ENCODE measurements around the gene POLR1C. TPM values are rescaled to one million over a fixed set of nuclear protein-coding genes. Genes with fewer than 3 reads are reported as not detected.
"Not testable (repeated sequence)": the region's sequence is repeated elsewhere in the genome, so short reads cannot be mapped to it uniquely, and the experiment has no call there.

Gene POLR1C
- total and polyA plus RNA-seq, 2 experiments from 2014 or later = 28.6 to 38.8 TPM

GRCh38 chr6:43532201-43532600, 15.3 kb downstream of the POLR1C start:
- no peak overlapping the region for H3K27ac ChIP-seq
- no peak overlapping the region for H3K4me3 ChIP-seq
- no peak for TF ChIP-seq CTCF (IDR thresholded peaks at IDR 0.05; ENCODE audit: low read depth, low read length)
- H3K4me1 ChIP-seq (ENCODE audit: low read depth) = no peaks in the 10 kb centered on the region
- no peak for DNase-seq (ENCODE audit: low read depth in 1 of 2, low spot score in 1 of 2)
- no peaks in the 10 kb centered on the region for H3K27me3 ChIP-seq
- H3K36me3 ChIP-seq = peaks cover 35% of the 10 kb centered on the region
- H3K9me3 ChIP-seq (ENCODE audit: low read depth) = no peaks in the 10 kb centered on the region

- not testable (repeated sequence) for H3K27ac ChIP-seq; H3K4me1 ChIP-seq (ENCODE audit: low read depth); H3K4me3 ChIP-seq; H3K9me3 ChIP-seq (ENCODE audit: low read depth); DNase-seq (ENCODE audit: low read depth in 1 of 2, low spot score in 1 of 2); H3K27me3 ChIP-seq
- peaks cover 24% of the 10 kb centered on the region for H3K36me3 ChIP-seq
Measured at GRCh38 chr6:43538986-43539385, 22.1 kb downstream of the POLR1C start.

GRCh38 chr6:43539409-43539808, 22.5 kb downstream of the POLR1C start:
- not testable (repeated sequence) for H3K27ac ChIP-seq; H3K9me3 ChIP-seq (ENCODE audit: low read depth); H3K4me1 ChIP-seq (ENCODE audit: low read depth); H3K4me3 ChIP-seq; H3K27me3 ChIP-seq; DNase-seq (ENCODE audit: low read depth in 1 of 2, low spot score in 1 of 2)
- H3K36me3 ChIP-seq = peaks cover 26% of the 10 kb centered on the region

- H3K36me3 ChIP-seq = peaks cover 33% of the 10 kb centered on the region
- no peak for TF ChIP-seq CTCF (IDR thresholded peaks at IDR 0.05; ENCODE audit: low read depth, low read length)
Measured at GRCh38 chr6:43540507-43540906, 23.6 kb downstream of the POLR1C start.

GRCh38 chr6:43541774-43542471, 25.0 kb downstream of the POLR1C start:
- no peak for TF ChIP-seq CTCF (IDR thresholded peaks at IDR 0.05; ENCODE audit: low read depth, low read length)
- Histone ChIP-seq H3K36me3 (peaks cover 44% of the 10 kb centered on the region), H3K4me3 (no peak overlapping the region)

More at GRCh38 chr6:43540507-43540906, 23.6 kb downstream of the POLR1C start:
- H3K27me3 ChIP-seq = no peaks in the 10 kb centered on the region
- H3K4me1 ChIP-seq (ENCODE audit: low read depth) = no peaks in the 10 kb centered on the region
- DNase-seq (ENCODE audit: low read depth in 1 of 2, low spot score in 1 of 2) = no peak
- H3K27ac ChIP-seq = no peak overlapping the region
- no peaks in the 10 kb centered on the region for H3K9me3 ChIP-seq (ENCODE audit: low read depth)
- no peak overlapping the region for H3K4me3 ChIP-seq

GRCh38 chr6:43544461-43544860, 27.6 kb downstream of the POLR1C start:
- Histone ChIP-seq H3K4me3 (no peak overlapping the region), H3K27ac (no peak overlapping the region), H3K36me3 (peaks cover 56% of the 10 kb centered on the region), H3K4me1 (ENCODE audit: low read depth) (no peaks in the 10 kb centered on the region), H3K9me3 (ENCODE audit: low read depth) (no peaks in the 10 kb centered on the region), H3K27me3 (no peaks in the 10 kb centered on the region)
- no peak for TF ChIP-seq CTCF (IDR thresholded peaks at IDR 0.05; ENCODE audit: low read depth, low read length)
- DNase-seq (ENCODE audit: low read depth in 1 of 2, low spot score in 1 of 2) = no peak

More at GRCh38 chr6:43541774-43542471, 25.0 kb downstream of the POLR1C start:
- DNase-seq (ENCODE audit: low read depth in 1 of 2, low spot score in 1 of 2) = no peak
- Histone ChIP-seq H3K9me3 (ENCODE audit: low read depth) (no peaks in the 10 kb centered on the region), H3K27ac (no peak overlapping the region), H3K27me3 (no peaks in the 10 kb centered on the region), H3K4me1 (ENCODE audit: low read depth) (no peaks in the 10 kb centered on the region)
